PFSK-1 (cell line): ENCODE measurements around the gene SAMD4B.

Source experiments
- POLR2AphosphoS5 ChIP-seq: IDR thresholded peaks from 2 replicates; pipeline ENCODE4 v1.6.1; 2012; ENCODE audit warnings: low read depth, mild to moderate bottlenecking, control low read depth, low read length, moderate library complexity
- TAF1 ChIP-seq: IDR thresholded peaks from 2 replicates; pipeline ENCODE4 v1.6.1; 2012; ENCODE audit warnings: low read length, control low read depth, borderline replicate concordance; ENCODE audit not compliant: insufficient read depth

GRCh38 chr19:39307822-39308530 lies 34.2 kb upstream of the SAMD4B start:
- TF ChIP-seq POLR2AphosphoS5 (no peak), TAF1 (no peak)
